Upper lobe of left lung (tissue), 4 donors: ENCODE results near the gene PTPRD.

Experiments
- CTCF ChIP-seq, 6 experiments: fragments of 450-650 bp in 4 of 6; fragments of 200-600 bp in 2 of 6; sonication (generic) in 2 of 6; IDR thresholded peaks; one replicate each; pipeline ENCODE4 v1.5.1; 2016 to 2019; ENCODE audit warnings: antibody characterized with exemption in 6 of 6
- POLR2AphosphoS5 ChIP-seq, 2 donors: sonication (generic); formaldehyde crosslinking; IDR thresholded peaks; one replicate each; pipeline ENCODE4 v1.5.1; 2017; ENCODE audit warnings: antibody characterized with exemption in 2 of 2

- TF ChIP-seq CTCF (IDR thresholded peaks at IDR 0.05) (no peak), POLR2AphosphoS5 (IDR thresholded peaks at IDR 0.05) (no peak)
Measured at GRCh38 chr9:8673830-8674229, 1939.0 kb downstream of the PTPRD start.
